SK-N-SH (cell line): ENCODE results near the gene CNNM1. TPM values are rescaled to one million over a fixed set of nuclear protein-coding genes. Genes with fewer than 3 reads are reported as not detected.
A peak's percentile ranks its signal among the peaks of the same experiment; 100 is the strongest.

ENCODE experiments used
- CTCF ChIA-PET: fragments of 300-600, 350-600 bp; formaldehyde crosslinking; extraction: SDS; loops from one replicate; lab custom pipeline; 2021; lab: Yijun Ruan, JAX
- POLR2A ChIA-PET: fragments of 350-600 bp; sonication (Branson Sonifier 250); formaldehyde crosslinking; extraction: SDS; loops from one replicate; lab custom pipeline; 2020; ENCODE audit warnings: antibody characterized with exemption, inconsistent platforms; lab: Yijun Ruan, JAX
- DNase-seq: peaks from one replicate; pipeline ENCODE4 v3.0.0; 2012
- H2AFZ ChIP-seq: fragments of 200-600 bp; sonication (generic); 2 replicates; pipeline ENCODE4 v1.8.1; 2016; ENCODE audit warnings: antibody characterized with exemption, mild to moderate bottlenecking, low read depth
- H3F3A ChIP-seq: fragments of 200-600 bp; sonication (generic); replicated peaks from 2 replicates; pipeline ENCODE3; 2016; ENCODE audit warnings: antibody characterized with exemption, mild to moderate bottlenecking; ENCODE audit not compliant: insufficient read depth
- H3K27ac ChIP-seq, 2 experiments: fragments of 200-500 bp in 1 of 2; fragments of 200-600 bp in 1 of 2; sonication (Bioruptor generic) in 1 of 2; sonication (generic), shearing (Covaris generic) in 1 of 2; 2 replicates each; pipeline versions ENCODE4 v1.5.1 to v1.6.1; 2014 to 2016; ENCODE audit warnings: low read depth in 2 of 2, inconsistent platforms in 1 of 2, low read length in 1 of 2, mild to moderate bottlenecking in 1 of 2, mixed read lengths in 1 of 2
- H3K27me3 ChIP-seq: fragments of 200-600 bp; sonication (generic), shearing (Covaris generic); 2 replicates; pipeline ENCODE4 v1.6.1; 2016; ENCODE audit warnings: mixed run types; ENCODE audit not compliant: insufficient read depth
- H3K36me3 ChIP-seq, 2 experiments: fragments of 200-500 bp in 1 of 2; fragments of 200-600 bp in 1 of 2; sonication (Bioruptor generic) in 1 of 2; sonication (generic) in 1 of 2; replicated peaks in 1 of 2; 2 replicates each; pipeline versions ENCODE3 to v1.5.1; 2014 to 2016; ENCODE audit warnings: low read length in 1 of 2, mild to moderate bottlenecking in 1 of 2; ENCODE audit not compliant: insufficient read depth in 2 of 2, control insufficient read depth in 1 of 2
- H3K4me1 ChIP-seq, 2 experiments: fragments of 200-500 bp in 1 of 2; fragments of 200-600 bp in 1 of 2; sonication (Bioruptor generic) in 1 of 2; sonication (generic), shearing (Covaris generic) in 1 of 2; 2 replicates each; pipeline versions ENCODE4 v1.5.1 to v1.6.1; 2014 to 2016; ENCODE audit warnings: low read depth in 1 of 2, low read length in 1 of 2, mixed run types in 1 of 2; ENCODE audit not compliant: insufficient read depth in 2 of 2, control insufficient read depth in 1 of 2
- H3K4me2 ChIP-seq: fragments of 200-600 bp; sonication (generic), shearing (Covaris generic); 2 replicates; pipeline ENCODE4 v1.6.1; 2017; ENCODE audit warnings: mixed run types
- H3K4me3 ChIP-seq, 2 experiments: fragments of 200-500 bp in 1 of 2; fragments of 200-600 bp in 1 of 2; sonication (Bioruptor generic) in 1 of 2; sonication (generic), shearing (Covaris generic) in 1 of 2; 2 replicates each; pipeline versions ENCODE4 v1.5.1 to v1.8.1; 2014 to 2016; ENCODE audit warnings: low read depth in 2 of 2, inconsistent platforms in 1 of 2, low read length in 1 of 2, mild to moderate bottlenecking in 1 of 2, mixed read lengths in 1 of 2, moderate library complexity in 1 of 2
- H3K79me2 ChIP-seq: fragments of 200-600 bp; sonication (generic); 2 replicates; pipeline ENCODE4 v1.8.1; 2017; ENCODE audit warnings: mild to moderate bottlenecking; ENCODE audit not compliant: insufficient read depth
- H3K9ac ChIP-seq: fragments of 200-600 bp; sonication (generic); 2 replicates; pipeline ENCODE4 v1.6.1; 2017; ENCODE audit warnings: mixed run types
- H3K9me2 ChIP-seq: fragments of 200-600 bp; sonication (generic); 2 replicates; pipeline ENCODE4 v1.6.1; 2017; ENCODE audit warnings: mixed run types
- H3K9me3 ChIP-seq: fragments of 200-600 bp; sonication (generic); 2 replicates; pipeline ENCODE4 v1.6.1; 2017; ENCODE audit warnings: mixed run types, mild to moderate bottlenecking, moderate library complexity
- H4K20me1 ChIP-seq: fragments of 200-600 bp; sonication (generic); 2 replicates; pipeline ENCODE4 v1.6.1; 2017; ENCODE audit warnings: mild to moderate bottlenecking, mixed run types; ENCODE audit not compliant: insufficient read depth
- CHD2 ChIP-seq: fragments of 150-350 bp; IDR thresholded peaks from 2 replicates; pipeline ENCODE4 v1.6.1; 2018; ENCODE audit warnings: low read length; ENCODE audit not compliant: partially characterized antibody
- EP300 ChIP-seq, 2 experiments: IDR thresholded peaks; 2 replicates each; pipeline versions ENCODE4 v1.4.0 to v1.6.1; 2012; ENCODE audit warnings: borderline replicate concordance in 1 of 2, low read depth in 1 of 2, low read length in 1 of 2
- EZH2phosphoT487 ChIP-seq: fragments of 200-600 bp; sonication (generic); IDR thresholded peaks from 2 replicates; pipeline ENCODE4 v1.6.1; 2017; ENCODE audit warnings: low read depth, mixed run types, mild to moderate bottlenecking, antibody characterized with exemption, moderate library complexity, borderline replicate concordance
- FOXM1 ChIP-seq: IDR thresholded peaks from 2 replicates; pipeline ENCODE4 v1.4.0; 2012; ENCODE audit warnings: low read depth, mild to moderate bottlenecking
- GABPA ChIP-seq: IDR thresholded peaks from 2 replicates; pipeline ENCODE4 v1.4.0; 2012; ENCODE audit warnings: low read depth, mild to moderate bottlenecking
- GATA2 ChIP-seq: sonication (generic); formaldehyde crosslinking; IDR thresholded peaks from 2 replicates; pipeline ENCODE4 v1.5.0; 2020; ENCODE audit warnings: mild to moderate bottlenecking, missing genetic modification reagents
- JUND ChIP-seq: IDR thresholded peaks from 2 replicates; pipeline ENCODE4 v1.4.0; 2012
- MAX ChIP-seq: IDR thresholded peaks from 2 replicates; pipeline ENCODE4 v1.4.0; 2012; ENCODE audit warnings: low read depth
- NRF1 ChIP-seq: IDR thresholded peaks from 2 replicates; pipeline ENCODE4 v1.6.1; 2012; ENCODE audit warnings: low read depth, mild to moderate bottlenecking, low read length
- POLR2AphosphoS5 ChIP-seq: IDR thresholded peaks from 2 replicates; pipeline ENCODE4 v1.6.1; 2012; ENCODE audit warnings: low read depth, low read length
- RCOR1 ChIP-seq: fragments of 150-350 bp; IDR thresholded peaks from 2 replicates; pipeline ENCODE4 v1.6.1; 2017; ENCODE audit warnings: antibody characterized with exemption, low read length
- SIN3A ChIP-seq: IDR thresholded peaks from 2 replicates; pipeline ENCODE4 v1.6.1; 2012; ENCODE audit warnings: low read depth, mild to moderate bottlenecking, low read length, moderate library complexity, borderline replicate concordance
- TCF12 ChIP-seq: IDR thresholded peaks from 2 replicates; pipeline ENCODE4 v1.4.0; 2012
- WGBS: methylation state at CpG from one replicate; pipeline ENCODE4 v1.1.6; 2017; ENCODE audit warnings: low lambda C conversion rate; 5-methylcytosine and 5-hydroxymethylcytosine counted together
- polyA plus RNA-seq, 3 experiments: library from polyadenylated mRNA; depleted of rRNA; stranded (reverse); fragments of >200 nt; gene quantifications; 2 replicates each; pipeline ENCODE4 v1.2.3, GENCODE V29; 2012
- TF ChIP-seq, protein P1 (sequence below): IDR thresholded peaks from 2 replicates; pipeline ENCODE4 v1.6.1; 2012; ENCODE audit warnings: mild to moderate bottlenecking, low read depth, low read length, moderate library complexity

Gene CNNM1
- polyA plus RNA-seq, 1 of the 3 experiments (the other 2 are of a cell fraction) = 0.12 TPM

GRCh38 chr10:99429517-99430095 lies 100.5 kb downstream of the CNNM1 start:
- H4K20me1 ChIP-seq = no peaks in the 10 kb centered on the region
- H3K9me3 ChIP-seq = no peaks in the 10 kb centered on the region
- no peak for DNase-seq
- peak overlapping the region; percentile 94 for H3K4me2 ChIP-seq
- H3K9ac ChIP-seq = peak overlapping the region; percentile 88
- peaks cover 4 to 17% of the 10 kb centered on the region in 2 experiments for H3K36me3 ChIP-seq
- POLR2A ChIA-PET = interaction anchor here (1.1 to 2.1 kb wide), 2 partner anchors 191 to 303 kb away, joined by 4 to 6 read pairs; partner anchors contain the start of genes CUTC and SLC25A28
- H3K79me2 ChIP-seq = peaks cover 53% of the 10 kb centered on the region
- H3K9me2 ChIP-seq = no peaks in the 10 kb centered on the region
- CTCF ChIA-PET = interaction anchor here (1.0 to 3.0 kb wide), 4 partner anchors 37 to 182 kb away, joined by 3 to 12 read pairs (median 4); no protein-coding TSS in a partner anchor
- peaks cover 8 to 10% of the 10 kb centered on the region in 2 experiments; a peak in 2 of 4 replicates for H3K4me1 ChIP-seq
- peak overlapping the region; percentile 98 for H3K4me3 ChIP-seq
- no peaks in the 10 kb centered on the region for H3F3A ChIP-seq
- TF ChIP-seq GATA2 (CRISPR knock-in tag) = no peak
- no peak for TF ChIP-seq NRF1
- no peak for TF ChIP-seq JUND
- no peak for TF ChIP-seq EZH2phosphoT487
- no peak for TF ChIP-seq GABPA
- TF ChIP-seq FOXM1 = no peak
- no peak for TF ChIP-seq MAX
- TF ChIP-seq TCF12 = no peak
- TF ChIP-seq EP300 (IDR thresholded peaks at IDR 0.05; ENCODE audit: borderline replicate concordance in 1 of 2, low read depth in 1 of 2, low read length in 1 of 2) = no peak
- TF ChIP-seq, protein P1, sequence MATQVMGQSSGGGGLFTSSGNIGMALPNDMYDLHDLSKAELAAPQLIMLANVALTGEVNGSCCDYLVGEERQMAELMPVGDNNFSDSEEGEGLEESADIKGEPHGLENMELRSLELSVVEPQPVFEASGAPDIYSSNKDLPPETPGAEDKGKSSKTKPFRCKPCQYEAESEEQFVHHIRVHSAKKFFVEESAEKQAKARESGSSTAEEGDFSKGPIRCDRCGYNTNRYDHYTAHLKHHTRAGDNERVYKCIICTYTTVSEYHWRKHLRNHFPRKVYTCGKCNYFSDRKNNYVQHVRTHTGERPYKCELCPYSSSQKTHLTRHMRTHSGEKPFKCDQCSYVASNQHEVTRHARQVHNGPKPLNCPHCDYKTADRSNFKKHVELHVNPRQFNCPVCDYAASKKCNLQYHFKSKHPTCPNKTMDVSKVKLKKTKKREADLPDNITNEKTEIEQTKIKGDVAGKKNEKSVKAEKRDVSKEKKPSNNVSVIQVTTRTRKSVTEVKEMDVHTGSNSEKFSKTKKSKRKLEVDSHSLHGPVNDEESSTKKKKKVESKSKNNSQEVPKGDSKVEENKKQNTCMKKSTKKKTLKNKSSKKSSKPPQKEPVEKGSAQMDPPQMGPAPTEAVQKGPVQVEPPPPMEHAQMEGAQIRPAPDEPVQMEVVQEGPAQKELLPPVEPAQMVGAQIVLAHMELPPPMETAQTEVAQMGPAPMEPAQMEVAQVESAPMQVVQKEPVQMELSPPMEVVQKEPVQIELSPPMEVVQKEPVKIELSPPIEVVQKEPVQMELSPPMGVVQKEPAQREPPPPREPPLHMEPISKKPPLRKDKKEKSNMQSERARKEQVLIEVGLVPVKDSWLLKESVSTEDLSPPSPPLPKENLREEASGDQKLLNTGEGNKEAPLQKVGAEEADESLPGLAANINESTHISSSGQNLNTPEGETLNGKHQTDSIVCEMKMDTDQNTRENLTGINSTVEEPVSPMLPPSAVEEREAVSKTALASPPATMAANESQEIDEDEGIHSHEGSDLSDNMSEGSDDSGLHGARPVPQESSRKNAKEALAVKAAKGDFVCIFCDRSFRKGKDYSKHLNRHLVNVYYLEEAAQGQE = no peak
- no peak for TF ChIP-seq SIN3A
- TF ChIP-seq POLR2AphosphoS5 = no peak
- TF ChIP-seq CHD2 = no peak
- no peak for TF ChIP-seq RCOR1
- H3K27ac ChIP-seq = no peak overlapping the region
- peak overlapping the region; percentile 99 for H2AFZ ChIP-seq
- 5% methylated on average over 6 of the region's 6 CpGs for WGBS
- H3K27me3 ChIP-seq = no peaks in the 10 kb centered on the region
